Activated T-helper 1 cell treated with anti-CD3 and anti-CD28 coated beads, Interleukin-2, amount 50 U/mL, for 16 hours (primary cell): Measurements from ENCODE around the gene MINDY4.
"Not testable (repeated sequence)": the region's sequence is repeated elsewhere in the genome, so short reads cannot be mapped to it uniquely, and the experiment has no call there.

Source experiments
- DNase-seq, 2 donors: peaks; one replicate each; pipeline ENCODE4 v3.0.0-alpha.2; 2020; ENCODE audit warnings: low read depth in 1 of 2, low spot score in 1 of 2

The MINDY4 gene

GRCh38 chr7:30802812-30803211 is 31.6 kb downstream of the MINDY4 start:
- no peak for DNase-seq

- DNase-seq = no peak
Measured at GRCh38 chr7:30804078-30804661, 33.0 kb downstream of the MINDY4 start.

- DNase-seq = no peak
Measured at GRCh38 chr7:30805081-30805691, 34.0 kb downstream of the MINDY4 start.

DNA sequence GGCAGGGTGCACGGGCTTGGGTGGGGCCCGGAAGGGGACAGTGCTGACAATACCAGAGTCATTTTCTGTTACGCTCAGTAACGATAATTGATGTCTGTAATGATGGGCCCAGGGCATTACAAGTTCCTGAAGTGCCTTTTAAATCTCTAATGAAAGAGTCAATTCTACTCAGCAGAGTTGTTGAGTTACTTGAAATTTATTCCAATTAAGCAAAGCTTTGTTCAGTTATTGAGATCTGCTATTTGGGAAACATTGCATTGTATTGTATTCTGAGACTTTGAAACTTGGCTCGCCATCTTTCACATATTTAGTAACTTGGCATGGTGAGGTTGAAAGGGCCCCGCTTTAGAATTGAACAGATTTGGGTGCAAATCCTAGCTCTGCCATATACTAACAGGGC is 34.7 kb downstream of the MINDY4 start:
- no peak for DNase-seq

- not testable (repeated sequence) for DNase-seq
Measured at GRCh38 chr7:30807477-30807876, 36.3 kb downstream of the MINDY4 start.

- not testable (repeated sequence) for DNase-seq
Measured at GRCh38 chr7:30807941-30808340, 36.7 kb downstream of the MINDY4 start.

DNA sequence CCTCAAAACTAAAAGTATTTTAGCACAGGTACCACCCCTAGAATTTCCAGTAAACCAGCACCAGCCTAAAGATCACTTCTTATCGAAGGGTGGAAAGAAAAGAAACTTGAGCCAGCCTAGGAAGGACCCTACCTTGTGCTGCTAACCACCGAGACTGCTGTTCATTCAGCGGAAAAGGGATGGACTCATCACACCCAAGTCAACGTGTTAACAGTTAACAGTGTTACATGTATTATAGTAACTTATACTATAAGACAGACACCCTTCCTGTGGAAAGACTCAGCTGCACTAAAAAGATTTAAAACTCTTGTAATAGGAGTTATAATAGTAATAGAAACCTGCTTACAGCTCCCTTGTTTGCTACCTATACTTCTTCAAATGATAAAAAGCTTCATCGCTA is 39.8 kb downstream of the MINDY4 start:
- no peak for DNase-seq

DNA sequence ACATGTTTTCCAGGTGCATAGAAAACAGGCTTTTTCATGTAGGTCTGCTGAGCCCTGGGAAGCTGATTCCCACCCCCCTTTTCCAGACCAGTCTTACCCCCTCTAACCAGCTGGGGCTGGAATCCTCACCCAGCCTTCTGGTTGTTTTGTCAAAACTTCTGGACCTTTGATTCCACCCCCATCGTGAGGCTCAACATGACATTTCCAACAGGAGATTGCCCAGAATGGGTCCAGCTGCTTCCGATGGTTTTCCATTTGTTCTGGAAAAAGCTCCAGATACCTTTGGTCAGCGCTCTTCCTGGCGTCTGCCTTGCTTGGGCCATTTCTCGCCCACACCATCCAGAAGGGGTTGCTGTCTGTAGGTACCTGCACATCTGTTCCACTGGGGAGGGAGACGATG is 41.5 kb downstream of the MINDY4 start:
- DNase-seq = no peak

GRCh38 chr7:30813466-30813865 is 42.2 kb downstream of the MINDY4 start:
- DNase-seq = no peak

GRCh38 chr7:30814700-30815387 is 43.6 kb downstream of the MINDY4 start:
- DNase-seq = no peak

GRCh38 chr7:30815388-30815854 is 44.2 kb downstream of the MINDY4 start:
- DNase-seq = no peak

DNA sequence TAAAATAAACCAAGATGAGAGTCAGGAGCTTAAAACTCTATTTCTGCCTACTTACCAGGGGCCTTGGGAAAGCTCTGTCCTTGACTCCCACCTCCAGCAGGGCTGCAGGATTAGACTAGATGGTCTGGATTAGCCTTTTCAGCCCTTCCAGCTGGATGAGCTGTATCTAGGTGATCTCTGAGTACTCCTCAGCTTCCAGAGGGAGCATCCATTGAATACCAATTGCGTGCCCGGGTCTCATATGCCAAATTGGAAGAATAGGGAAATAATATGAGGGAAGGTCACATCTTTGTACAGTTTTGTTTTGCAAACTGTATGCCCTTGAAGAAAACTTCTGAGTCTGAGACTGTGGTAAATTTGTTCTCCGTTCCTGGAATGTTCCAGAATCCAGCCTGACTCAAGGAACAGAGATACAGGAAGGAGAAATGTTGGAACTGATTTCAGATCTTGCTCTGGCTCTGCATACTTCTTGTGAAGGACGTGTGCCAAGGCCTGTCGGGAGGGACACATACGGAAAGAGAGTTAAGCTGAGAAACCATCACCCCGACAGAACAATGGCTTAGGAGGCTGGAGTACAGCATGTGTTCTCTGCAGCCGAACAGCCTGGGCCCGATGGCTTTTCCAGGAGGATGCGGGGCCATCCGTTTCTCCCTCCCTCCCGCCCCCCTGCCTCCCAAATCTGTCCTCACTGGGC is 44.9 kb downstream of the MINDY4 start:
- DNase-seq = no peak

DNA sequence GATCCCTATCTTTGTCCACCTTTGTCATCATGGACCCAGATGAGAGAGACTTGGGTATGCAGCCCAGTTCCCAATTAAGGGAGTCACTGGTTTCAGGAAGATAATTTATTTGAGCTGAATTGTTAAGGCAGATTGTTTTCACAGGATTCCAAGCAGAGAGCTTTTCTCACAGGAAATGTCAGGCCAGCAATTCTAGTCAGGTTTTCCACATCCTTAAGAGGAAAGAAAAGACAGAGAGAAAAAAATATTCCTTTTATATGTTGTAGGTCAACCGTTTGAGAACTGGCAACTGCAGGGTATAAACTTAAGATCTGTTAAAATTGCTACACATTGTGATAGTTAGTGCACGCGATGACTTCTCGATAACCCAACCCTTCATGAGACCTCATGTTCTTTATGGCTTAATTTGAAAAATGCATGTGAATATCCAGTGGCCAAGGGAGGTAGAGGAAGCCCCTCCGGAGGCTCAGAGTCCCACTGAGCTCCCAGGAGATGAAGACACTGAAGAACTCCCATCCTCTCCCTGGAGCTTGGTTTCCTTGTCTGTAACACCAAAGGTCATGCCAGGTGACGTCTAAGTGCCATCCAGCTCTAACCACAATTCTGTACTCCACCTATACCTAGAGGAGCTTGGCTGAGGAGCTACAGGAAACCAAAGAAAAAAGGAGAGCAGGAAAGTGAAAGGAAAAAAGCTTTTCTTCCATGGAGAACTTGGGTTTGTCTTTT is 45.6 kb downstream of the MINDY4 start:
- DNase-seq = no peak

DNA sequence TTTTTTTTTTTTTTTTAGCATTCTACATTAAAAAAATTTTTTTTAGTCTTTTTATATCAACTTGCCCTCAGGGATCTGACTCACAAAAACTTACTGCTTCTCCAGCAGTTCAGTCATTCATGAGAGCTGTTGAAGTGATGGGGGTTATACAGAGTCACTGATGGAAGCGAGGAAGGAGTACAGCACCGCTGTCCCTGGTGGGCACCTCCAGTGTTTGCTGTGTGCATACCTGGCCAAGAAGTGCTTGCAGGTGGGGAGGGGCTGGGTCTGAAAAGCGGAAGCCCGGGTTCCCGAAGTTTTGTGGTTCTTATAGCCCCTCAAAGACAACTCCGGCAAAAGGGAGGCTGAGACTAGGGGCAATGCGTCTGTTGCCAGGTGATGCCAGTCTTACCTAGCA is 46.2 kb downstream of the MINDY4 start:
- DNase-seq = no peak

DNA sequence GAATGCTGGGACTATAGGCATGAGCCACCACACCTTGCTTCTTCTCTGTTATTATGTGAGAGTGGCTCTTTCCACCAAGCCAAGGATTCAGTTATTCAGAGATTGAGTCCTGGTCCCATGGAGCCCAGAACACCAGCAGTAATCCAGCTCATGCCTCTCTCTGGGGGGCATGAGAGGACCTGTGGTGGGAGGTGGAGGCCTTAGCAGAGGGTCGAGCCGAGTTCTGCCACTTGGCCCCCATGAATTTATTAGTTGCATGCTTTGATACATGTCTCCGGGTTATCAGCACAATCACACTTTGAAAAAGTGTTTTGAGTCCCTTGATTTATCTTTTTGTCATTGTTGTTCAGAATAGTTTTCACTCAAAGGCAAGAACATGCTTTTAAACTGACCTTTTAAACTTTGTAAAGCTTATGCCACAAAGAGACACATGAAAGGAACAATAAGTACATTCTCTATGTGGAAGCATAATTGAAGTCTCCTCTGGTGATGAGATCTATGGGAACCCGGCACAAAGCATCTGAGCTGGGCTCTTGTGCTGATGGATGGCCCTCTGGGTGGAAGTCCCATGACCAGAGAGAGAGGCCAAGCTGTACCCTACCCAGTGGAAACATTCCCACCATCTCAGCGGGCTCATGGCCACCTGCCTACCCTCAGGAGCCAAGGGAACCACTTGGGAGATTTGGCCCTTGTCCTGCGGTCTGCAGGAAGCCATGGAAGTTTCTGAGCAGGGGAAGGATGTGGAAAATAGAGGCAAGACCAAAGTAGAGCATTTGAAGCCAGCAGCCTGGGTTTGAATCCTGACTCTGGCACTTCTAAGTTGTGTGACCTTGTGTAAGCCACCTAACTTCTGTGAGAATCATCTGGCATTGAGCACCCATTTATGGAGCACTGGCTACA is 53.9 kb downstream of the MINDY4 start:
- DNase-seq = no peak

DNA sequence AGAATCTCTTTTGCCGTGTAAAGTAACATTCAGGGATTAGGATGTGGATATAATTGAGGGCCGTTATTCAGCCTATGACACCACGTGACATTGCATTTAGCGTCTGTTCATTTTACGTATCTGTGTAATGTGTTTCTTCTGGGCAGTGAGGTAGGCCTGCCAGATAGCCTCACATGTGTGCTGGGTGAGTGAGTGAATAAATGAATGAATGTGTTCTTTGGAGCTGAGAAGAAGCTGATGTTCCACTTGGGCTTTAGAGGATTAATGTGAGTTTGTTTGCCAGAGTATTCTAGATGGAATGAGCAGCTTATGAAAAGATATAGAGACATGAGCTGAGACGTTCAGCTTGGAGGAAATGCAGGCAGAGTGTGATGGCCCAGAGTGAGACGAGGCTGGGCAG is 55.0 kb downstream of the MINDY4 start:
- DNase-seq = no peak

DNA sequence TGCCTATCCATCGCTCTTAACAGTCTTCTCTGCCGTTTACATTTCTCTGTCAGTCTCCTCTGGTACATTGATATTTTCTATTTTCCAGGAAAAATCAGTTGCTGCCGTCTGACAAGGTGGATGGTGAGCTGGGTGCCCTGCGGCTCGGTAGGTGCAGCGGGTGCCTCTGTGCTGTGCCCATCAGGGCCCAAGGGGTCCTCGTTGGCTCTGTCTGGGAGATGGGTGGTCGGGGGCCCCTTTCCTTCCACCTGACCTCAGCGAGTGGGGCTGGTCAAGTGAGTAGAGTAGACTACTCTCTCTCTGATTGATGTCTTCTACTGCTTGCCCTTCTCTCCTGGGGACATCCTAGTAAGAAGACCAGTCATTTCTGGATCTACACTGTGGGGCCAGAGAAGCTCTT is 57.4 kb downstream of the MINDY4 start:
- DNase-seq = no peak

- no peak for DNase-seq
Measured at GRCh38 chr7:30829471-30829870, 58.3 kb downstream of the MINDY4 start.

GRCh38 chr7:30831227-30831626 is 60.0 kb downstream of the MINDY4 start:
- no peak for DNase-seq

DNA sequence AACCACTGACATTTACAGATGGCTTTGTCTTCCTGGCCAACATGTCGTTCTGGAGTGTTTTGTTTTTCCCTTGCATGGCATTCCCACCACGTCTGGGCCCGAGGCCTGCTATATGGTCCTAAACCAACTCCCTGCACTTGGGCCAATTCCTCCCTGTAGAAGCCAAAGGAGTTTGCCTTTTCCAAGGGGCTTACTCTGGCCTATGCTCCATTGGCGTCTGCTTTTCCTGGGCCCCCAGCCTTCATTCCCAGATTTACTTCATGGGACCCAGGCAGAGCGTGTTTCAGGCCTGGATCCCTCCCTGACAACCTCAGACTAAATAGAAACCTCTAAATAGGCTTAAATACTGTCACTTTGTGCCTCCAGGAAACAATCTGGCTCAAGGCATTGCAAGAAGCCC is 60.7 kb downstream of the MINDY4 start:
- DNase-seq = no peak
